Measurements from ENCODE around the gene TICRR.

The TICRR gene

DNA sequence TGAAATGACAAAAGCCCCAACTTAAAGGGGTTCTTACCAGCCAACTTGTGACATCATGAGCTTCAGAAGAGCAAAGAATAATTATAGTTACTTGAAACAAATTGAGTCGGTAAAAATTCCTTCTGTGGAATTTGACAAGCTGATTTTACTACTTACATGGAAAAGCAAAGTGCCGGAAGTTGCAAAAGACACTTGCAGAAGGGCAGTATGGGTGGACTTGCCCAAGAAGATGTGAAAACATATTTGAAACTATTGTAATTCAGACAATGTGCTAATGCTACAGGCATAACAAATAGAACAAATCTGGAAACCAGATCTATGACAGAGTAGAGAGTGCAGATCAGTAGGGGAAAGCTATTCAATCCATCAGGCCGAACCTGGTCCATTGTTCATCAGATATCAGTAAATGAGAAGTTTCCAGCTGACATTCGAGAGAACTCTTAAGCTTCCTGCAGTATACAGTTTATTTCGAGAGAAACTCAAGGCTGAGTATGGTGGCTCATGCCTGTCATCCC is 82.5 kb downstream of the TICRR start:
- no peak for DNase-seq

DNA sequence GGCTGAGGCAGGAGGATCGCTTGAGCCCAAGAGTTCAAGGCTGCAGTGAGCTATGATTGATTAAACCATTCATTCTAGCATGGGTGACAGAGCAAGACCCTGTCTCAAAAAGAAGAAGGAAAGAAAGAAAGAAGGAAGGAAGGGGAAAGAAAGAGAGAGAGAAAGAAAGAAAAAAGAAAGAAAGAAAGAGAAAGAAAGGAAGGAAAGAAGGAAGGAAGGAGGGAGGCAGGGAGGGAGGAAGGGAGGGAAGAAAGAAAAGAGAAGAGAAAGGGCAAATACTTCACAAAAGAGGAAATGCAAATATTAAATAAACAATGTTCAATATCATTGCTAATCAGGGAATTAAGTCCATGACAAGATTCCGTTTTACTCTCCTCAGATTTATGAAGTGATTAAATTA is 84.0 kb downstream of the TICRR start:
- no peak for DNase-seq

DNA sequence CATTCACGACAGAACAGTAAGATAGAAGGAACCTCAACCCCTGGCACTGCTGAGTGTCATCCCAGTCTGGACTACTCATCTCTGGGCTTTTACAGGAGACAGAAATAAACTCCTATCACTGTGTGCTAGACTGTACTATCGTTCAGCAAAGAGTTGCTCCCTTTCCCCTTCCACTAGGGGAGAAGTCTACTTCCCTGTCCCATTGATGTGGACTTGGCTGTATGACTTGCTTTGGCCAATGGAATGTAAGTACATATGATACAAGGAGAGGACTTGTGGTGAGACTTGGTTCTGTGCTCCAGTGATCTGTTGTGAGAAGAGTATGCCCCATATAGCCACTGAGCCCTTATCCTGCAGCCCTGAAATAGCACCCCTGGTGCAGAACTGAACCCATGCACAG is 85.3 kb downstream of the TICRR start:
- no peak for DNase-seq

DNA sequence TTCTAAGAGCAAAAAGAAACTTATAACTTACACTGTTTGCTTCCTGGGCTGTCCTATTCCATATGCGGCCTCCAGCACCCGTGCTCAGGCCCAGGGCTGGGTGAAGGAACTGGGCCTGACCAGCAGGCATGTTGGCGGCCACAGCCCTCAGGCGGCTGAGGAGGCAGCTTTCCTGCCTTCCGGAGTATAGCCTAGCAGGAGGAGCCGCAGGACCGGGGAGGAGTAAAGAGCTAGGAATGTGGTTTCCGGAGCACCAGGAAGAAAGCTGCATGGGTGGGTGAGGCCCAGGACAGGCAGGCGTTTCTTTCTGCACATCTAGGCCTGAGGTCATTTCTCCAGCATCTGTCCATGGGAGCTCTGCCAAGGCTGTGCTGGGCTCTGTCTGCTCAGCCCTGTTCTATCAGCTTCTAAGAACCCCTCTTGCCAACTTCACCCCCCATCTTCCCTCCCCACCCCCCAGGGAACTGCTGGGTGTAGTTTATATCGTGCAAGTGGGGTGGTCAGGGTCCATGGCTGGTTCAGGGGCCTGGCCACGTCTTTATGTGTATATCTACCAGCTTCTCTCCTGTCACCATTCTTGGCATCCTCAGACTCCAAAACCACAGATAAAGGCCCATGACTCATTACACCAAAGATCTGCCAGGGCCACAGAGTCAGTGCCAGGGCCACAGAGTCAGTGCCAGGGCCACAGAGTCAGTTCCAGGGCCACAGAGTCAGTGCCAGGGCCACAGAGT is 87.8 kb downstream of the TICRR start:
- peak in 1 of 2 experiments; percentile 81 for DNase-seq

DNA sequence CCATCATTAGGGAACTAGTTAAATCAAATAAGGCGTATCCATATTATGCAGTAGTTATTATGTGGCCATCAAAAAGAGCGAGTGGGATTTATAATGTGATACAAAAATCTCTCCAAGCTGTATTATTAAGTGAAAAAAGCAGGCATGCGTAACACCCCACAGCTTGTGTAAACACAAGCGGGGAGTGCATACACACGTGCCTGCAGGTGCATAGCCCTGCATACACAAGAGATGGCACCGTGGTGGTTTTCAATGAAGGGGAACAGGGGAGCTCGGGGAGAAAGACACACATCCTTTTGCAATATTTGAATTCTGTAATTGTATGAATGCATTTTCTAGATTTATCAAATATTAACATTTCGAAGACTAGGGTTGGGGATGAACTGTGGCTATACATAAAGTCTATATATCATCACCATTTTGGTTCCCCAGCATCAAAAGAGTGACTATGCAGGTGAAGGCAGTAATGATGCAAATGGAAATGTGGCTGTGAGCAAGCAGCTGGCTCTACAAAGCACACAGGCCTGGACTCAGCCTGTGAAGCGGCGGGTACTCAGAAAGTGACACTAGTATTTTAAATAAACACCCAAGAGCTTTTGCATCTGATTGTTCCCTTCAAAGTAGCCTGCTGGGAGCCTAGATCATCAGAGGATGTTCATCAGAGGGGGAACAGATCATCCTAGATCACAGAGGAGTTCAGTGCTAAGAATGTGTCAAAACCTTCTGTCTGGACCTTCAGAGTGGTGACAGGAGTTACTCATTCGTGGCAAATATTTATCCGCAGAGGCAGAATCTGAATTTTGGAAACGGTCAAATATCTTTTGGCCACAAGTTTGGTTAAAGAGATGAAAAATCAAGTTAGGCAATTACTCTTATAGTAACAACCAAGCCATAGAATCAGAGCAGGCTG is 89.4 kb downstream of the TICRR start:
- no peak for DNase-seq

DNA sequence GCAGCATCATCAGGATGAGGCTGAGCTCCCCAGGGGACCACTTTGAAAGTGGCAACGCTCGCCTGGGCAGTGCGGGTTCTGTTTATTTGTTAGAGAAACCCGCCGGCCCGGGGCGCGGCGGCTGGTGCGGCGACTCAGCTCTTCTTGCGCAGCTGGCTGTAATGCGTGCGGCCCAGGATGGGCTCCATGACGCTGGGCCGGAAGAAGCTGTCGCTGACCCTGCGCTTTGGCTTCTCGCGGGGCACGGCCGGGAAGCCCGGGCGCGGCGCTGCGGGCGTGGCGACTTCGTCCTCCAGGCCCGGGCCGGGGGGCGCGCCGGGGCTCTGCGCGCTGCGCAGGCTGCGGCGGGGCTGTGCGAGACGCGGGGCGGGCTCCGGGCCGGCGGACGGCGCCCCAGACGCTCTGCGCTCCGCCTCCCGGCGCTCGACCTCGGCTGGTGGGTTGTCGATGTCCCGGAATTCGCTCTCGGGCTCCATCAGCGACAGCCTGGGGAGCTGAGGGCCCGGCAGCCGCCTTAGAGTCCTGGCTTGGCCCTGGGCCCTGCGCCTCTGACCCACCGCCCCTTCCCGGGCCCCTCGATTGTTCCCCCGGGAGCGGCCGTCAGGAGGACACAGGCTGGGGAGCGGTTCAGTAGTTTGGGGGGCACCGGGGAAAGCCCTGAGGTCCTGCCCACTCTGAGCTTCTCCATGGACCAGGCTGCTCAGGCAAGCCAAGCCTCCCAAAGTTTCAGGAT is 90.3 kb downstream of the TICRR start:
- no peak for DNase-seq

DNA sequence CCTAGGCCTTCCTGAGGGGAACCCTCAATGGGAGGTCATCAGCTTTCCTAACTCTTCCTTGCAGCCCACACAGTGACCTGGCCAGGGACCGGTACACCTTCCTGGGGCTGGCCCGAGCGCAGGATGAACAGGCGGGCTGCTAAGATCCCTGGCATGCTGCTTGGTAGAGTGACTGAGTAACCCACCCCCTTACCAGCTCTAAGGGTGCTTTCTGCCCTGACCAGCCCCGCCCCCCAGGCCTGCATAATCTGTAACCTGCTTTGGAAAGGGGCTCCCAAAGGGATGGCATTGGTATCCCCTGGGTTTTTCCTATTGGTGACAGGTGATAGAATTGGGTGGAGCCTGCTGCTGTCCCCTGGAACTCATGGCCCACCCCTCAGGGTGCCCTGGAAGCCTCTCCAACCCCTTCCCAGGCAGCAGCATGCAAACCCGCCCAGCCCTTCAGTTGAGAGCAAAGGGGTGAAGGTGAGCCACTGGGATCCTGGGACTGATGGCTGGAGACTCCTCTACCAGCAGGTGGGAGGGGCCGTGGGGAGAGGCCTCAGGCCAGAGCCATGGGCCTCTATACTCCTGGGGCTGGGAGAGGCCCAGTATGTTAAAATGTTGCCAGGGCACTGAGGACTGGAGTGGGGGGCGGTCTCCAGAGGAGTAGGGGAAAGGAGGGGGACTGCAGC is 91.1 kb downstream of the TICRR start:
- DNase-seq, result no peak

DNA sequence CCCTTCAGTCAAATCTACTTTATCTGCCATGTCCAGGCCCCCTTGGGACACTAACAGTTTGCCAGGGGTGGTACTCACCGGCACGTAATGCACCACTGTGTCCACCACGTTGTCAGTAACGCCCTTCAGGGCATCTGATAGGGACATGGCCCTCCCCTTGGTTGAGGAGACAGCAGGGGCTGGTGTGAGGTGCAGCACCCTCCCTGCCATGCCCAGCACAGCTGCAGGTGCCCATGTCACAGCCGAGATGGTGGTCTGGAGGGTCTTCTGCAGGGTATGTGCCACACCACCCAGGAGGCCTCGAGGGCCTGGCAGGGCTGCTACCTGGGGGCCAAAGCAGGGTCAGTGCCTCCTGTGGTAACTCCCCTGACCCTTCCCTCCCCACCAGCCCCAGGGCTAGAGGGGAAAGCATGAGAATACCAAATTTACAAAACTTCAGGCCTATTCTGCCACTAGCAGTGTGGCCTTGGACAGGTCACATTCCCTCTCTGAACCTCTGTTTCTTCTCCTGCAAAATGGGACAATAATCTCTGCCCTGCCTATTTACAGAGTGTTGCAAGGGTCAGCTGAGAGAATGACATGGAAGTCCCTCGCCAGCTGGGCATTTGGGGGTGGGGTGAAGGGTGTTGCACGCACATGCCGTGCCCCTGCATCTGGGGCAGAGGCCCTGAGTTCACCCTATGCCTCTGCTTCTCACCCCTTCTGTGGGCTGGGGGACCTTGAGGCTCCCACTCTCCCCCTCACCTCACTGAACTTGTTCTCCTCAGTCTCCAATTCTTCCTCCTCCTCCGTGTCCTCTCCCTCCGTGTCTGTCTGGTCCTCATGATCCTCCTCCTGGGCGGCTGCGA is 91.8 kb downstream of the TICRR start:
- no peak for DNase-seq

DNA sequence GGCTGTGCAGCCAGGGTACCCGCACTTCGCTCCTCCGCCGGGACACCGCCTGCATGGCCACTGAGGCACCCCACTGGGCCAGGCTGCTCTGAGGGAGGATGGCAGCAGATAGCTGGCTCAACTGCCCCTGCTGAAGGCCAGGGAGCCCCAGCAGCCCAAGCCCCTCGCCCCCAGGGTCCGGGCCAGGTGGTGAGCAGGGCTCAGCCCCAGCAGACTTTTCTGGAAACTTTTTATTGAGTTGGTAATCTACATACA is 92.4 kb downstream of the TICRR start:
- DNase-seq, result no peak

DNA sequence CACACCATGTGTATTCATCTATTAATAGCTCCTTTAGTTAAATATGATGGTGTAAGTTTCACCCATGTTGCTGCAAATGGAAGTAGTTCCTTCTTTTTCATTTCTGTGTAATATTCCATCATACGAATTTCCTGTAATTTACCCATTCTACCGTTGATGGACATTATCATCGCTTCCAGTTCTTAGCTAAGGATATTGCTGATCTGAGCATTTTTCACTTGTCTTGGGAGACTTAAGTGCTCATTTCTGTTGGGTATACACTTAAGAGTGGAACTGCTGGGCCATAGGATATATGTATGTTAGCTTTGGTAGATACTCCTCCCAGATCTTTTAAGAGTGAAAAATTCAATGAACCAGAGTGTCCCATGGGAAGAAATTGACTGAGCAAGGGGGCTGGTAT is 92.9 kb downstream of the TICRR start:
- no peak for DNase-seq

DNA sequence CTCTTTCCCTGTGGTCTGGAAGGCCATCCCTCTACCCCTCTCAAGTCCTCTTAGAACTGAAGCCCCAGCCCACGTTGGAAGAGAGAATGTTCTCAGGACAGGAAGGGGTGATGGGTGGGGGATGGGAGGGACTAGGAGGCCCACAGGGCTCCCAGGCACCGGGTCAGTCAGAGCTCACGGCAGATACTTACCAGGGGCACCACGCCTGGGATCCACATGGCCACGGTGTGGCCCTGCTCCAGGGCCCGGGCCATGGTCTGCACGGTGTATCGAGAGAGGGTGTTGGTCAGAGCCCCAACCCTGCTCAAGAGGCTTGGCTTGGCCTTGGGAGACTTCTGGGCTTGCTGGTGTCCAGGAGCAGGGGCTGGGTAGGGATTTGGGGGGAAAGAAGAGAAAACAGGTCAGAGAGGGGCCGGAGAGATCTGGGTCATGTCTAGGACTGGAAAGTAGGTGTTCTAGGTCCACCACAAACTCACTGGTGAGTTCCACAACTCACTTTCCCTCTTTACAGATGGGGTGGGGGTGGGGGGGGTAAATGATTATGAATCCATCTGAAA is 94.1 kb downstream of the TICRR start:
- DNase-seq, result no peak

DNA sequence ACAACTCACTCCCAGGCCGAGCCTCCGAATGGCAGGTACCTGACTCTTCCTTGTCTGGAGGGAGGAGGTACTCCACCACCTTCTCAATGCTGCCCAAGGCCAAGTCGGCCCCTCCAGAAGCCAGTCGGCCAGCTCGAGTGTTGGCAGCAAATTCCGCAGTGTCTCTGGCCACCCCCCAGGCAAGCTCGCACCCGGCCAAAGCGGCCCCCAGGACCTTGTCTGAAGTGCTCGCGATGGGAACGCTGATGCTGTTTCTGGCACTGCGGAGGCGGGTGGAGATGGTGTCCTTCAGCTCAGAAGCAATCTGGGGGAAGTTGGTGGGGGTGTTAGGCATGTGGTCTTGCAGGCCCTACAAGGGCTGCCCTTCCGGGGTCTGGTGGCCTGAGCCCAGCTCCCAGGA is 94.7 kb downstream of the TICRR start:
- DNase-seq, result no peak

DNA sequence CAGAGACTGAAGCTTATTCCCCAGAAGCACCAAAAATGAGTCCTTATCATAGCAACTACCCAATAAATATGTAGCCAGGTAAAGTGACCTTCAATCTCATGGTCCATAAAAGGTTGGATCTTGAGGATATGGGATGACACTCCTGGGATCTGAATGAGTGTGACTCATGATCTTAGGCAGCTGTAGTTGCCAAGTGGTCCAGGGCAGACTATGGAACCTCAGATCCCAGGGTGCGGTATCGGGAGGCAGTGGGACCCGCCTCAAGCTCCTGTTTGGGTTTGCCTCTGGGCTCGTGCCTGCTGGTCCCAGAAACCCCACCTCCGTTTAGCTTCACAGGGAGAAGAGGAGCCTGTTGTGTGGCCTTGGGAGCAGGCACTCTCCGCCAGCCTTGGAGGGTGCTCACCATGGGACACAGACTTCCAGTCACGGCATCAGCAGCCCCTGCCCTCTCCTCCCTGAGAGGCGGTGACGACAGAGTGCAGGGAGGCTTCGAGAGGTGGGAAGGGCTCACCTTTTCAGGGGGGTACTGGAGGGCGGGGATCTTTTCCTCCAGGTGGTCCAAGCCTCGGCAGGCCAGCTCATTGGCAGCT is 95.8 kb downstream of the TICRR start:
- DNase-seq, result no peak

DNA sequence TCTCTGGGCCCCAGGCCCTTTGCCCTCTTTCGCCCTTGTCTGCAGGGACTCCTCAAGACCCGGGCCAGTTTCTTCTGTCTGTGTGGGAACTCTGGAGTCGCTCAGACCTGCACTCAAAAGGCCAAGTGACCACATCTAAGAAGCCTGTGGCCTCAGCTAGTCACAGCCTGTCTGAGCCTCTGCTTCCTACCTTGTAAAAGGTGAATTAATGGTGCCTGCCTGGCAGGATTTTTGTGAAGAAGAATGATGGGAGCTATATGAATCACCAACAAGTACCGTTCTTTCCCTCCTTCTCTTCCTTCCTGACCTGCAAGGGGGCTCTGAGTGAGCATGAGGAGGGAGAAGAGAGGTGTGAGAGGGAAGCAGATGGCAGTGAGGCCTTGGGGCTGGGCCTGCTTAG is 96.4 kb downstream of the TICRR start:
- no peak for DNase-seq

DNA sequence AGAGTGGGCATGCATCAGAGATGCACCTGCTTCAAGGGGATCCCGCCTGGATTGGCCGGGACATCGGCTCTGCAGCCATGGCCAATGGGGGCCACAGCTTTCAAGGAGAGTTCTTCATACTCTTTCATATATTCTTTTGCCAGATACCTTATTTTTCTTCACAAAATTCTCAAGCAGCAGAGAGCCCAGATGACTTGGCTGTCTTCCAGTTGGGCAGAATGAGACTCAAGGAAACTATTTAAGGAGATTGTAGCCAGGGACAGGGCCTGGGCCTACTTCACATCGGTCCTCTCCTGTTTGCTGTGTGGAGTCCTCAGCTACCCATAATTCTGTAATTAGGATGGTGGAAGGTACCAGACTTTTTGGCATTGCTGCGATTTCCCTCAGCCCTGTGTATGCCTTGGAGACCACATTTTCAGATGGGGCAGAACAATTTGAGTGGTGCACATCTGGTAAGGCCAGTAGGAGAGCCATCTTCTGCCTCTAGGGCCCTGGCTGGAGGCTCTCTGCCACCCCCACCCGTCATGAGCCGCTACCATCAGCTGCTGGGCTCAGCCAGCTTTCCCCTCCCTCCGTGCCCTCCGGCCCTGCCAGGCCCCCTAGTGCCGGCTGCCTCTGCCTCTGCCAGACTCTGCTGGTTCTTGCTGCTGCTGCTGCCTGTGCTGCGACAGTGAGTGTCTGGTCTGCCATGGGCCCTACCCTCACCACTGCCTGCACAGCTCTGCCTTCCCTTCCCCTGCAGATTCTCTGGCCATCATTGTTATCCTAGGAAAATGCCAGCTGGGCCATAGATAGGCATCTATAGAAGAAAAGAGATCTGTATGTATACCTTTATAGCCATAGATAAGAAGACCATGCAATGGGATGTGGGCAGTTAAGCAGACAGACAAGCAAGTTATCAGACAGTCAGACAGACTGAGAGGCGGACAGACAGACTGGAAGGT is 97.2 kb downstream of the TICRR start:
- no peak for DNase-seq

DNA sequence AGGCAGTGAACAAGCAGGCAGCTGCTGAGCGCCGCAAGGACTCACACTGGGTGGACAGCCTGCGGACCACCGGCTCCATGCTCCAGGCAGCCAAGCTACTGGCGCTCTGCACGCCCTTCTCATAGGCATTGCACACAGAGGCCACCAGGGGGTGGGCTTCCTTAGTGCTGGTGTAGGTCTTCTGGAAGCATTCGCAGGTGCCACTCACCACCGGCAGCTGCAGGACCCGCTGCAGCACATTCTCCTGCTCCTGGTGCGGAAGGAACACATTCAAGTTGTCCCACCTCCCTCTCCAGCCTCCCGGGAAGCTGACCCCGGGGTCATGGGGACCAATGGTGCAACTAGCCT is 97.9 kb downstream of the TICRR start:
- no peak for DNase-seq

DNA sequence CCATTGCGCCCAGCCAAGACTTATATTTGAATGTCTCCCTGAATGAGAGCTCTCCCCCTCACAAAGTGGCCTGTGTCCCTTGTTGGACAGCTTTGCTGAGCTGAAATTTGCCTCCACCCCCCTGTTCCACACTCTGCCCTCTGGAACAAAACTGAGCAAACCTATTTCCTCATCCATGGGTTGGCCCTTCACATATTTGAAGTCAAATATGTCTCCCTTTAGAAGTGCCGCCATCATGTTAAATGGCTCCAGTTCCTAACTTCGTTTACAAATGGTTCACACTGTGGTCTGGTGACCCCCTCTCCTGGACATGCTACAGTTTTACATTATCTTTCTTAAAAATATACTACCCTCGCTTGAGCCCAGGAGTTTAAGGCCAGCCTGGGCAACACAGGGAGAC is 99.3 kb downstream of the TICRR start:
- DNase-seq, result no peak

DNA sequence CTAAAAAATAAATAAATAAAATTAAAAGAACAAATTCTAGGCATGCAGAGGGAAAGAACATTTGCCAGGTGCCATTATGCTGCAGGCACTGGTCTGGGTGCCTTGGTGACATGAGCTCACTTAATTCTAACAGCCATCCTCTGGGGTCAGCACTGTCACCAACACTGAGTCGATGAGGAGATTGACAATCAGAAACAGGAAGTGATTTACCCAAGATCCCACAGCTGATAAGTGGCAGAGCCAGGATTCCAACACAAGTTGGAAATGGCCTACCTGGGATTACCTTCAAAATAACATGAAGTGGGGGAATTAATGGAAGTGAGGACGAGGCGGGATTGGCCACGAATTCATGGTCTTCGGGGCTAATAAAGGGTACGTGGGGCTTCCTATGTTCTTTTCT is 100.3 kb downstream of the TICRR start:
- no peak for DNase-seq

DNA sequence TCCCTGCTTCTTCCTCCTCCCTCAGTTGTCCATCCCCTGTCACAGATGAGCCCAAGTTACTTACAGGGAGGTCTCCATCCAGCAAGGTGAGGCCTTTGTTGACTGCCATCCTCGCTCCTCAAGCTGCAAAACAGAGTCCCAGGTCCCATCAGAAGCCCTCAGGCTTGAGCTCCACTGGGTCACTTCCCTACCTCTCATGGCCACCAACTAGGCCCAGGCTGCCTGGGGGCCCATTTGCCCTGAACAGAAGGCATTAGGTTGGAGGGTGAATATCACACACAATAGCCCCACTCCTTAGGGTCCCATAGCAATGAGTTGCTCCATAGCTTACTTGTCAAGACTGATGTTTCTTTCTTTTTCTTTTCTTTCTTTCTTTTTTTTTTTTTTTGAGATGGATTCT is 102.1 kb downstream of the TICRR start:
- DNase-seq, result no peak
